Fibroblast of skin of left biceps (primary cell): ENCODE measurements around the gene RNLS.

ENCODE experiments used
- DNase-seq, 2 experiments: peaks; one replicate each; pipeline ENCODE4 v3.0.0-alpha.2; 2013; ENCODE audit warnings: low read depth in 2 of 2

The RNLS gene

DNA sequence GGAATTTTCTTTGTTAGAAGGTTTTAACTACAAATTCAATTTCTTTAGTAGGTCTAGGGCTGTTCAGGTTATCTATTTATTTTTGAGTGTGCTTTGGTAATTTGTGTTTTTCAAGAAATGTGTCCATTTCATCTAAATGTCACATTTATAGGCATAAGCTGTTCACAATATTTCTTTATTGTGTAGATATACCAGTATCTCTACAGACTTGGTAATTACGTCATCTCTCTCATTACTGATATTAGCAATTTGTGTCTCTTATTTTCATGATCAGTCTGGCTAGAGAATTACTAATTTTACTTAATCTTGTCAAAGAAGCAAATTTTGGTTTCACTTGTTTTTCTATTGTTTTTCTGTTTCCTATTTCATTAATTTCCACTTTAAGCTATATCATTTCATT lies 152.0 kb downstream of the RNLS start:
- DNase-seq: no peak

DNA sequence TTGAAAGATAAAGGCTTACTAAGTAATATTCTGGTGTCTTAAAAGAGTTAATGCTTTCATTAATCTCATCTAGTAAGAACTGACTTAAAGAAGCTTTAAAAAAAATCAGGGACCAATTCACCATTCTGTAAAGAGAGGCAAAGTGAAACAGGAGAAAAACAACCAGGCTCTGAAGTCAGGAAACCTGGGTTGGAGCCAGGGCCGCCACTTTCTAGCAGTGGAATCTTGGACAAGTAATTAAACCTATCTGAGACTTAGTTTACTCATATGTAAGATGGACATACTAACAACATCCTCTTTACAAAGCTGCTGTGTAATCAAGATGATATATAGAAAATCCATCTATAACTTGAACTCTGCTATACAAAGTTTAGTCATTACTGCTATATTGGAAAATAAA lies 154.1 kb downstream of the RNLS start:
- no peak for DNase-seq

DNA sequence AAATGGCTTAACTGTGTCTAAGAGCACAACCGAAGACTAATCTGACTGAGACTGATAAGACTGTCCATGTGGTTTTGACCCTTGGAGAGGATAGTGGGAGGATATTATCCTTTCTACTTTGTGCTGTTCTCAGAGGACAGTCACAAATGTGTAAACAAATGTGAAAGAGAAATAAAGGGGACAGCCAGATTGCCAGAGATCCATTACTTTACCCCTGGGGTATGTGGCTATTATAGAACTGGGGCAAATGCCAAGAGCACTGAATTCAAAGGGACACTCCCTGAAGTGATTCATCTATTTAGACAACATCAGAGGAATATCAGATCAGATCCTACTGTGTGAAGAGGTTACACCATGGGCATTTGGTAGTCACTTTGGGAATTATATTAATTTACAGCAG lies 154.7 kb downstream of the RNLS start:
- DNase-seq: no peak

DNA sequence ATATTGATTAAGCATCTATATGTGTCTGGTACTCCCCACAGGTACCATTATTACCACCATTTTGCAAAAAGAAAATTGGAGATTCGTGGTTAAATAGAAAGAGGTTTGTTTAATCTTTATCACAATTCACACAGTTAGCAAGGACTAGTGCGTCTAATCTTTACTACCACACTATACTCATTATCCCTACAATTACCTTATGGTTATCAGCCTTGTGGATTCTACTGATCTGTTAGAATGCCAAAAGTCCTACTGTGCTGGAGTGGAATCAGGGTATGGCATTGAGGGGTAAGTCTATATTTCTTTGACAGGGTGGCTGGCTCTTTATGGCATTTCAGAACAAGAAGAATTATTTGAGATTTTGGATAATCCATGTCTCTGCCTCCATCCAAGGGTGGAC lies 156.1 kb downstream of the RNLS start:
- no peak for DNase-seq

DNA sequence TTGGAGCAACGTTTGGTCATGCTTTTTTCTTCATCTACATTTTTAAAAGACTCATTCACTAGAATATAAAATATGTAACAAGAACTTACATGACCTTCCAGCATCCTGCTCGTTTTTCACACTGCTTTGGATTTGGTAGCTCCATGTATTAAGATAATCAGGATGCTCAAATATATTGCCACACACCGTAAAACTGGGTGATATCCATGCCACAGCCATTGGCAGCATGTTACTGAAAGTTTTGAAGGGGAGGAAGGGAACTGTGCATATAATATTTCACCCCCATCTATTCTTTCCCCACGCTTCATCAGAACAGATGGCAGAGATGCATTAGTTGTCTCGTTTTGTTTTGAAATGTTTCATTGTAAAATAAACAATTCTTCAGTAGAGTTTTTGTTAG lies 158.2 kb downstream of the RNLS start:
- no peak for DNase-seq

DNA sequence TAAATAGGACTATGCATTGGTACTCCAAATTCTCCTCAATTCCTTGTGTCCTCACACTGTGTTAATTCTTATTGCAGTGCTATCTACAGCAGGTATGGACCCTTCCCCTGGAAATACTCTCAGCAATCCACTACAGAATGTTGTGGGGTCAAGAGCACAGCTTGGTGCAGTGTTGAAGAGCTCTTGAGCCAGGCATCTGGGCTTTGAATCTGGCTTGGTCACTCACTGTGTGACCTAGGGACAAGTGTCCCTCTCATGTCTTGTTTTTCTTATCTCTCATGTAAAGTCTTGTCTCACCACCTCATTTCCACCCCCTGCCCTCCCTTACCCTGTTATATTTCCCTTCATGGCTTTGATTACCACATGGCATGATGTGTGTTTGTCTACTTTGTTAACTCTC lies 159.4 kb downstream of the RNLS start:
- no peak for DNase-seq

DNA sequence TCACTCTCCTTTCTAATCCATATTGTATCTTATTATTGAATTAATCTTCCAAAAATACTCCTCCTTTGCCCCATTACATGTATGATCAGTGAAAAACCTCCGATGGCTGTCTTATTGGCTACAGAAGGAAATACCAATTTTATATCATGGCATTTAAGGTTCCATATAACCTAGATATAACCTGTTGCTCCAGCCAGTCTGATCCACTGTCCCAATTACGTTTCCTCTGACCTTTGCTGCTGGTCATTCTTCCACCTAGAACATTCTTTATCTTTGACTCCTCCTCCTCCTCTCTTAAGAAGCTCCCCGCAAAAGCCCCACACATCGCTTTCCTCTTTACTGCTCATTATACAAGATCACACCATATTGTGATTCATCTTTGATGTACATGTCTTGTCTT lies 161.5 kb downstream of the RNLS start:
- no peak for DNase-seq

DNA sequence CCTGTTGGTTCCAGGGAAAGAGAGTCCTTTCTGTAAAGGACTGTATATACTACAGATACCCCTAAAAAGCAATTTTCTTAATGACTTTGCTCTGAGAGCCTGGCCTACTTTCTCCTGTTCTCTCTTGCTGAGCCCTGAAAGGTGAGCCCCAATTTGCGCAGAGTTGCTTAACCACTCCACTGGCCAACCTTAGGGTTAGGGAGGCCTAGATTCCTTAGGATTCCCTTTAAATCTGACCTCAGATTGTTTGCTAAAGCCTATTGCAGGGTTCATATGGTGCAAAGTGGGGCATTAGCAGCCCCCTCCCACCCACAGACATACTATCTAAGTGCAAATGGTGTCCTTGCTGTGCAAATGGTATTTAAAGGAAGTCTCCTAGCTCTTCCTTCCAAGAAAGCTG lies 164.2 kb downstream of the RNLS start:
- DNase-seq: no peak

DNA sequence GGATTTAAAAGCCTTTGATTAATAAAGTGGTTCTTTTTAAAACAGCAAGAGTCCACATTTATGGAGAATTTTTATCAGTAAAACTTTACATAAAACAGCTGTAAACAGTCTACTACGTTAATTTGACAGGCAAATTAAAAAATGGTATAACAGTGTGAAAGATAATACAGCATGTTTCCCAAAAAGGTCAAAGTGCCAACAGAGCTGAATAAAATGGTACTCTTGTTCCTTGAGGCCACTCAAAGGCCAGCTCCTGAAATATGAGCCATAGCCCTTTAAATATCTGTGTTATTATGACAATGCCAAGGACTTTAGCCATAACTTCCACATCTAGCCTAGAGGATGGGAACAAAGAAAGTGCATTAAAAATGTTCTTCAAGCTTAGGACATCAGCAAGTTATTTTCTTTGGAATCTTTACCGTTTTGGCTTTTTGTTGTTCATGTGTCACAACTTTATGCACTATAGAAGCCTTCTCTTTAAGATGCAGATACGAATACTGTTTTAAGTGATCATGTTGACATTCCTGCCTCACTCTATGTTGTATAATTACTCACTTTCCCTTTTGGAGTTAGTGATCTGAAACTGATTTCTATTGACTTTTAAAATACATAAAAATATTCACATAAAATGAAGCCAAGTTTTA lies 165.6 kb downstream of the RNLS start:
- no peak for DNase-seq

DNA sequence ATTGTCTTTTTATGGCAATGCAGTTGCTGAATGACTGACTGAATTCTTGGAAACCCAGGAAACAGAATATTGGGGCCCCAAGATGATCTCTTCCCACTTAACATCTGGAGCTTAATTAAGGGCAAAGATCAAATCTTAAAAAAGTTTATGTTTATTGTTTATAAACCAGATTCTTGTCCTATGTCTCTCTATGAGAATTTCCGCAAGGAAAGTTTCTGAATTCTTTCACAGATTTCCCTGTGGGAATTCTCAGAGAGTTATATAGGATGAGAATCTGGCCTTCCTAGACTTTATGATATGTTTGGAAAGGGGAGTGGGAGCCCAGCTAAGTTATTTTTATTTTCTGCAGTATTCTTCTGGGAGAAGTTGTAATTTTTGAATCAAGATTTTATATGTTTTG lies 166.3 kb downstream of the RNLS start:
- DNase-seq: no peak

DNA sequence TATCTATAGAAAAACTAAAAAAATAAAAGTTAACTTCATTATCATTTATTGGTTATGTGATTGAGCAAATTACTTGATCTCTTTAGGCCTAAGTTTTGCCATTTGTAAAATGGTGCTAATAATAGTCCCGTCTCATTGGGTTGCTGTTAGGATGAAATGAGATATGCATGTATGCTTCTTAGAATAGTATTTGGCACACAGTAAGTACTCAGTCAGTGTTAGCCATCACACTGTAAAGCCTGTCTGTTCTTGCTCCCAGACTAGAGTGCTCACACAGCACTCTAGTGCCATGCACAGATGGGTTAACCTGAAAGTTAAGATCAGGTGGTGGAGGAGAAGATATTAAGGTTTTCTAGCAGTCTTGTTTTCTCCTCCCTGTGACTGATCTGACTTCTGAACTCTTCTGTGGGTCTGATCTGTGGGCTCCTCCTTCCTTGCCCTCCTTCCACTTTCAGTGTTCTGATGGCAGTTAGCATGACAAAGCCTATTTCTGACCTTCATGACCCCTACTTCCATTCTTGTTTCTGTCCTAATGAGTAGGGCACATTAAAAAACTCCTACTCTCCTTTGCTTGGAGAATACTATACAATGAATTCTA lies 167.5 kb downstream of the RNLS start:
- no peak for DNase-seq

DNA sequence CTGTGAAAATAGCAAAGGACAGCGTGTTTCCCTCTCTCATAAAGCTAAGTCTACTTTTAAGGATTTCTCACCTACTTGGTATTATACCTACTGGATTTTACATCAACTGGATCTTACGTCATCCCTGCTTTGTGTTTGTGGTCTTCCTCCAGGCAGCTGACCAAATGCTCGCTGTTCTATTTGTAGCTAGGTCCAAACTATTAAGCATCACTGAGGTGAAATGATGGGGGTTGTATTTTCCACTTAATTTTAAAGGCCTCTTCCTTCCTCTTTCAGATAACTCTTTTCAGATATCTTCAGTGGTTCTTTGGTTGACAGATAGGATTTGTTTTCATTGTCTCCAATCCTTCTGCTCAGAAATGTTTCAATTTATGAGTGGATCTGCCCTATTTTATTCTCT lies 169.7 kb downstream of the RNLS start:
- DNase-seq: no peak

DNA sequence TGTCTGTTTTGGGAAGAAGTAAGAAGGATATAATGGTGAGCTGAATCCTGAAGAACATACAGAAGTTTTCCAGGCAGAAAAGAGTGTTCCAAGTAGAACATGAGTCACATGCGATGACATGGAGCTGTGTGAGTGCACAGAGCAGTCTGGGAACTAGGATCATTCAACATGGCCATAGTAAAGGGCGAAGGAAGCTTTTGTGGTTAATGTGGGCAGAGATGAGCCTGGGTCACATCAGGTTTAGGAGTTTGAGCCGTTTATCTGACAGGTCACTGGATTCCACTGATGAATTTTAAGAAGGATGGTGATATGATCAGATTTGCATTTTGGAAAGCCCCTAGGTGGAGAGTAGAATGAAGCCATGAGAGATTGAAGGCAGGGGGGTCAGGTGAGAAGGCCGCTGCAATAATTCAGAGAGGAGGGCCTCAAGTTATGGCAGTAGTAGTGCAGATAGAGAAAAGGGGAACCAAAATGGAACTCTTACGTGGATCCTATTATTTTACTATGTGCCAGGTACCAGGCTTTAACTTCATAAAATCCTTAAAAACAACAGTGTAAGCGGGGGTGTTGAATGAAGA lies 171.3 kb downstream of the RNLS start:
- DNase-seq: no peak

DNA sequence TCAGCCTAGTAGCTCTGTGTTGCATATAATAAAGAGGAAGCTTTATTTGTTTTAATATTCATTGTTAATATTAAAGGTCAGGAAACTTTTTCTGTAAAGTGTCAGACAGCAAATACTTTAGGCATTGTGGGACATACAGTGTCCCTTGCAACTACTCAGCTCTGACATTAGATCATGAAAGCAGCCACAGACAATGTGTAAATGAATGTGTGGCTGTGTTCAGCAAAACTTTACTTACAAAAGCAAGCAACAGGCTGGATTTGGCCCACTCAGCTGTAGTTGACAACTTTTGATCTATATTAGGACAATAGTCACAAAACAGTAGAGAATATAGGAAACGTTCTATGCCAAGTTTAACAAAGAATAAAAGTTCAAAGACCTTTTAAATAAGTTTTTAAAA lies 173.3 kb downstream of the RNLS start:
- DNase-seq: no peak

DNA sequence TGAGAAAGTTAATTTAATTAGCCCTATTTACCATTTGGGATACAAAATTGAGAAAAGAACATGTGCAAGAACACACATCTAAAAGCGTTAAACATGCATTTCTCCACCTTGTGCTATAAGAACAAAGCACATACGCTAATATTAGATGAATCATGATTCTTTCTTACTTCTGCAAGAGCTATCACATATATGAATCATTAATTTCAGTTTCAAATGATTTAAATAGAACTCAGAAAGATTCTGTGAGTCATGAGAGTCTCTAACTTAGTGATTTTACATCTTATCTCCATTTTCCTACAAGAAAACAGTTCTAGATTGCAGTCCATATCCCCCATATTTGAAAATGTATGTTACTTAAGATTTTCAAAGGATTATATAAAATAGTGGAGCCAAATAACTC lies 173.9 kb downstream of the RNLS start:
- no peak for DNase-seq

DNA sequence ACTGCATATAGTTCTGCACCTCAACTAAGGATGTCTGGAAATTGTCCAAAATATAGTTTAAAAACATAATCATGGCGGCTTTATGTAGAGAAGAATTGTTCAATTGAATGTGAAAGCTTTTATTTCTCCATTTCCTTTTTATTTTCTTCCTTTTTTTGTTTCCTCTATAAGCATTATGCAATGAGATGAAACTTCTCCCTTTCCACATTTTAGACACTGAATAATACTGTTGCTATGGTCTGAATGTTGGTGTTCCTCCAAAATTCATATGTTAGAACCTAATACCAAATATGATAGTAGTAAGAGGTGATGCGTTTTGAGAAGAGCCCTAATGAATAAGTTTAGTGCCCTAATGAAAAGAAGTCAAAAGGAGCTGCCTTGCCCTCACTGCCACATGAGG lies 175.0 kb downstream of the RNLS start:
- peak in 1 of 2 experiments; percentile 25 for DNase-seq

DNA sequence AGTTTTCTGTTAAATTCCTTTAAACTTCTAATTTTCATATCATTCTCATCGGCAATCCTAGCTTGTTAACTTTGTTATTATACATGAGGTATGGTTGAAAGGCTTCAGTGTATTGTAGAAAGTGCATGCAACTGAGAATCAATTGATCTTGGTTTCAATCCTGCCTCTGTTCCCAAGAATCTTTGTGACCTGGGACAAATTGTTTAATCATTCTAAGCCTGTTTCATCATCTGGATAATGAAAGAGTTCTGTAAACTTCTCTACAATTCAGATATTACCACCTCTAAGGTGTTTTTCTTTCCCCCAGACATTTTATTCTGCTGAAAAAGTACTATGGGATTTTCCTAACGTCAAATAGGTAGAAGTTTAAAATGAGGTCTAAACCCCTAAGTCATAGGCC lies 179.0 kb downstream of the RNLS start:
- no peak for DNase-seq

DNA sequence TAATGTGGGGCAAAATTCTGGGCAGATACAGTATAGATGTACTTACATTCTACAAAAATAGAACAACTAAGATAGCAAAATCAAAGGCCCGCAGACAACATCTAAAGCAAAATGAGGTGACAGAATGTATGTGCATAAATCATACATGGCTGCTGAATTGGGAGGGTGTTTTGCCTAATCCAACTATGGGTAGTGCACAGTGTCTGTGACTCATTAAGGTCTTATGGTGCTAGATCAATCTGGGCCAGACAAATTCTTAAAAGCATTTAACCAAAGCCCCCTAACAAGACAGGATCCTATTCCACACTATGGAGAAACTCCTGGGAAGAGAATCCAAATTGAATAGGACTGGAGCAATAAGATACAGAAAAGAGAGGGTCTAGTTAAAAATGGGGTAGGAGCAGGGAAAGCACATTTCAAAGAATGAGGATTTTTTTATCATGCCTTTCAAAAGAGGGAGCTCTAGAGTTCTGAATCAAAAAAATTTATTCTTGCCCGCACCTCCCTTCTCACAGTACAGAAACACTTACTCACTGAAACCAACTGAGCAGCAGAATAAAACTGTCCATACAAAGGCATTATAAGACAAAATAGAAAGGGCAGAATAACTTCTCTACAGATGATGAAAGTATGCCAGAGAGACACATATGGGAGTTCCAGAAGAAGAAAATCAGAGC lies 181.3 kb downstream of the RNLS start:
- no peak for DNase-seq

DNA sequence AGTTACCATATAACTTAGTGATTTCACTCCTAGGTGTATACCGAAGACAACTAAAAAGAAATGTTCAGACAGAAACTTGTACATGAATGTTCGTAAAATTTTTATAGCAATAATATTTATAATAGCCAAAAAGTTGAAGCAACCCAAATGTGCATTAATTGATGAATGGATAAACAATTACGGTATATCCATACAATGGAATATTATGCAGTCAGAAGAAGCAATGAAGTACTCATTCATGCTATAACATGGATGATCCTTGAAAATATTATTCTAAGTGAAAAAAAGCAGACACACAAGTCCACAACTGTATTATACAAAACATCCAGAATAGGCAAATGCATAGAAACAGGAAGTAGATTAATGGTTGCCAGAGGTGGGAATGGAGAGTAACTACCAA lies 183.9 kb downstream of the RNLS start:
- no peak for DNase-seq

DNA sequence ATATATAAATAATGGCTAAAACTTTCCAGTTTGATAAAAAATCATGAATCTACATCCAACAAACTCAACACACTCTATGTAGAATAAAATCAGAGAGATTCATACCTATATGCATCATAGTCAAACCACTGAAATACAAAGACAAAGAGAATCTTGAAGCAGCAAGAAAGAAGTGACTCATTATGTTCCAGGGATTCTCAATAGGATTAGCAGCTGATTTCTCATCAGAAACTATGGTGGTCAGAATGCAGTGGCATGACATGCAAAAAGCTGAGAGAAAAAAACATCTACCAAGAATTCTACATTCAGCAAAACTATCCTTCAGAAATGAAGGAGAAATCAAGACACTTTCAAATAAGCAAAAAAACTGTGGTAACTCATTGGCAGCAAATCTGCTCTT lies 187.4 kb downstream of the RNLS start:
- no peak for DNase-seq

DNA sequence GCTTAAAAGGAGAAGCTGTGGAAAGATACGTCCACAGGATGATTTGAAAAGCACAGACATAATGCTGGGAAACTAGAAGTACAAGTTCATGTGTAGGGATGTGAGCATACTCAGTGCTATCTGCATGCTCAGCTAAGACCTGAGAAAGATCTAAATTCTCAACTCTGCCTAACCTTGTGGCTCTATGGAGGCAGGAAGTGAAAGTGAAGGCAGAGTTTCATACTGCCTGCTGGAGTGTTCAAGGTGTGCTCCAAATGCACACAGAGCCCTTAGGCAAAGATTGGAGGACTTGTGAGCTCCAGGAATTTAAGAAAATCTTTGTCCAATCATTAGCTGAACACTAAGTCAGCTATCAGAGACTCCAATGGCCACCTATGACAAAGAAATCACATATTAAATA lies 190.9 kb downstream of the RNLS start:
- DNase-seq: no peak

DNA sequence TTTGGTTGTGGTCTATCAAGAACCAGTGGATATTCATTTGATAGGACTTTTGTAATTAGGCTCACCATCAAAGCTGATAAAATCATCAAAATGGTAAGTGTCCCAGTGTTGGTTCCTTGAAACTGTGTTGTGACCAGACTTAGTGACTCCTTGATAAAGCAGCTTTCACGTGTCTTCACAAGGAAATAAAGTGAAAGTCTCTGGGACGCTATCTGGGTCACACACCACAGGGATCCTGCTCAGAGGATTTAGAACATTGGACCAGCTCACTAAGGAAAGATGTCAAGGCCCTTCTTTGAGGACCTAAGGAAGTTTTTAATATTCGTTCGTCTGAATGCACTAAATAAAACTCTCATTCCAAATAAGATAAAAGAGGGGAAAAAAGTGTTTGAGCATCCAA lies 193.1 kb downstream of the RNLS start:
- no peak for DNase-seq

DNA sequence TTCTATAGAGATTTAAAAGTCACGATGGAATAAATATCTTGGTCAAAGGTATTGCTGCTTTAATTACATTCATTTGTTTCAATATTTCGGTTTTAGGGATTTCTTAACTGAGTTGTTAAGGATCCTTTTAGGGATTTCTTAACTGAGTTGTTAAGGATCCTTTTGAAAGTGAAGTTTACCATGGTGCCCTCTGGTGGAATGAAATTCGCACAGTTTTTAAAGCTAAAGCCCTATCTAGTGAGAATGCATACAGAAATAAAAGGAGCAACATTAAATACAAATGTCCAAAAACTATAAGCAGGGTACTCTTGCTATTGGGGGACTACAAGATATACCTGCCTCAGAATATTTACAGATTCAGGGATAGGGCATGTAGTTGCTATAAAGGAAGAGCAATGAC lies 193.7 kb downstream of the RNLS start:
- peak in 1 of 2 experiments; percentile 32 for DNase-seq
